GM18505 (cell line): ENCODE results near the gene KRT77.

Source experiments
- ATAC-seq: cut with Tn5 transposase; IDR thresholded peaks from one replicate; pipeline ENCODE4 v1.9.1; 2021; ENCODE audit not compliant: unreplicated experiment
- POLR2A ChIP-seq: IDR thresholded peaks from 4 replicates; pipeline ENCODE4 v1.6.1; 2011; ENCODE audit warnings: borderline replicate concordance; ENCODE audit not compliant: insufficient read depth, insufficient read length; ENCODE audit errors: extremely low read depth

The KRT77 gene

GRCh38 chr12:52685406-52685890, 17.9 kb downstream of the KRT77 start:
- ATAC-seq = no peak
- no peak for TF ChIP-seq POLR2A

DNA sequence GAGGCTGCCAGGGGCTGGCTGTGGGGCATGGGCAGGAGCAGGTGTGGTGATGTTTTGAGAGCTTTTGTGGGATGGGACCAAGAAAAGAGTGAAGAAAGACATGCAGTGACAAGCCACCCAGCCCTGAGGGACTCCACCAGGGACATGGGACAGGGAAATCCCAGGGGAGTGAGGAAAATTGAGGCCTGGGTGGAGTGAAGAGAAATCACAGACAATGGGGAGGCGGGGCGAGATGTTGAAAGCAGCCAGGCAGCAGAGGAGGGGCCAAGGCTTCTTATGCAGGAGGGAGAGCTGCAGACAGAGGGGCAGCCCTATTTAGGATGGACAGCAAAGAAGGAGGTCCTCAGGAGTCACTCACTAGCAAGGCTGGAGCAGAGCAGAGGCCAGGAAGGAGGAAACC, 18.9 kb downstream of the KRT77 start:
- ATAC-seq = no peak

GRCh38 chr12:52683575-52684300, 19.6 kb downstream of the KRT77 start:
- ATAC-seq = no peak
- TF ChIP-seq POLR2A = no peak

More for the DNA sequence above, 18.9 kb downstream of the KRT77 start:
- no peak for TF ChIP-seq POLR2A

DNA sequence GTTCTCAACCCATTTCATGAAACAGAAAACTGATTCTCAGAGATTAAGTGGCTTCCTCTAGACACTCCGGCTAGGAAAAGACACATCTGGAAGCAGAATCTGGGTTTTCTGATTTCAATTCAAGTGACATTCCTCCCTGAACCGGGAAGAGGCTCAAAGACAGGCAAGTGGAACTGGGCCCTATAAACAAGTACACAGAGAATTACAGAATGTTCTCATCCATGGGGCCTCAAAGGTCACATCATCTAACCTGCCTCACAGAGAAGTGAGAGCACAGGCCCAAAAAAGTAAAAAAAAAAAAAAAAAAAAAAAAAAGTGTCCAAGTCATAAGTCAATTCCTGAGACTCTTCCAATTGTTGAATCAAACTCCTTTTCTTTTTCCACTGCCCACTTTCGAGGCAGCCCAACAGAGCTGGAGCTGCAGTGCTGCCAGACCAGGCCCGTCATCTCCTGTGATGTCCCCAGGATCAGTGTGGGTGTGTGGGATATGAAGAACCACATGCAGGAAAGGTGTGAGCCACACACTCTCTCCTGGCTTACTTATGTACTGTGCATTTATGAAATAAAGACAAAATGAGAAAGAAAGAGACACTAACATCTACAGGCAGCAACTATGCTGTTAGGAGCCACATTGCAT, 20.3 kb downstream of the KRT77 start:
- TF ChIP-seq POLR2A = no peak
- no peak for ATAC-seq

- TF ChIP-seq POLR2A = no peak
Observed at GRCh38 chr12:52682381-52682660, 21.0 kb downstream of the KRT77 start.

DNA sequence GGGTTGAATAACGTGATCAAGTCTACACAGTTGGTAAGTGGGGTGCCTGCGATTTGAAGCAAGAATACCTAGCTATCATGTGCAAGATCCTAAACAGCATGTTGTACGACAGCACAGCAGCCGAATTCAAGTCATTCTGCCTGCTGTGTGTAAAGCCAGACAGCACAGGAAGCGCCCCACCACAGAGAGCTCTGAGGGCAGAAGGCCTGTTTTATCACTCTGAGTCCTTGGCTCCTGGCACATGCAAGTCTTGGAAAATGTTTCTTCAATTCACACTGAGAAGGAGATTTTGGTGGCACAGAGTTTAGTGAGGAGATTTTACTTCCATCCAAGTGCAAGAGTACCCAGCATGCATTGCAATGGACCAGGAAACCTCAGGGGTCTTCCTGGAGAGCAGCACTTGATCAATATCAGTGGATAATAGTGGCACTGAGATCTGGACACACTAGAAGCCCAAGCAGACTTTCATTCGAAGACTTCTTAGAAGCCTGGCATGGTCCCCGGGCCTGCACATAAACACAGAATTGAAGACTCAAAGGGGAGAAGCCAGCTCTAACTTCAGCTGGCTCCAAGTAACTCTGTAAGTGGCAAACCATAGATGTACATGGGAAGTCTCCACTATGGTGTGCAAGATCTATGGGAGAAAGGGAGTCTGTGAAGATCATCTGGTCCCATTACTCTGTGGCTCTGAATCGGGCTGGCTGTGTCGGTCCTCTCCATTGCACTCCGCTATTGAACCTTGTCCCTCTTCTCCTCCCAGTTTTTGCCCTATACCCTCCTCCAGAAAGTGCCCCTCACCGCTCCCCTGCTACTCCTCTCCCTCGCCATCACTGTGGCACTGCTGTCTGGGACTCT, 21.6 kb downstream of the KRT77 start:
- no peak for TF ChIP-seq POLR2A
- ATAC-seq = no peak

More at GRCh38 chr12:52682381-52682660, 21.0 kb downstream of the KRT77 start:
- no peak for ATAC-seq

DNA sequence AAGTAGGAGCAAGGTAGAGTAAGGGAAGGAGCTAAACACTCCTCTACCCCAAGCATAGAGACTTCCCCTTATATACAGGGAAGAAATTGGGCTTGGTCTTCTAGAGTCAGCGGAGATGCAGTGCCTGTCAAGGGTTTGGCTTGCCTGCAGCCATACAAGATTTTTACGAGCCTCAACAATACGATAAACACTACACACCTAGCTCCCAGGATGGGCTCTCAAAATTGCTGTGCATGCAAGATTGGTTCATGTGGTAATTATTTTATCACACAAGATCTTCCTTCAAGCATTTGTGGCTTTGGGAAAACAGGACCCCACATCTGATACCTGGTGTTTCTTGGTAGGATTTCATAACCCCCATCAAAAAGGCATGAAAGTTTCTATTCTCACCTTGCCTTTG, 23.0 kb downstream of the KRT77 start, which contains the start of gene KRT1:
Gene KRT1 (minus strand): TSS at position 45 of the 400 bp plus-strand sequence. CDS start 59 bp downstream, outside the sequence.
- ATAC-seq = no peak
- no peak for TF ChIP-seq POLR2A

GRCh38 chr12:52679875-52680274, 23.4 kb downstream of the KRT77 start:
- no peak for ATAC-seq
- no peak for TF ChIP-seq POLR2A

DNA sequence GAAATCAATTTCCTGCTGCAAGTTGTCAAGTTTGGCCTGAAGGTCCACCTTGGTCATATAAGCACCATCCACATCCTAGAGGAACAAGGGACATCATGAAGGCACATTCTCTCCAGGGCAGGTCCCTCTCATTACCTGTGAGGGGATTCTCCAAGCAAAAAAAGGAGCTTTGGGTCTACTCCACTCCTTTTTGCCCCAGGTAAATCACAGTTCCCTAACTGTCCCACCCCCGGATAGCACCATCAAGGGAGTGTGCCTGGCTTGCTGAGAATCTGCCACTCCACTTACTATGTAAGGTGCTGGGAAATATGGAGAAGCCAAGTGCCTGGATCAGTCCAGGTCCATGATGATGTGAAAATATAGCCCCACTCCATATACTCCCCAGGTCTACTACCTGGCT, 25.7 kb downstream of the KRT77 start:
- TF ChIP-seq POLR2A = no peak
- no peak for ATAC-seq

DNA sequence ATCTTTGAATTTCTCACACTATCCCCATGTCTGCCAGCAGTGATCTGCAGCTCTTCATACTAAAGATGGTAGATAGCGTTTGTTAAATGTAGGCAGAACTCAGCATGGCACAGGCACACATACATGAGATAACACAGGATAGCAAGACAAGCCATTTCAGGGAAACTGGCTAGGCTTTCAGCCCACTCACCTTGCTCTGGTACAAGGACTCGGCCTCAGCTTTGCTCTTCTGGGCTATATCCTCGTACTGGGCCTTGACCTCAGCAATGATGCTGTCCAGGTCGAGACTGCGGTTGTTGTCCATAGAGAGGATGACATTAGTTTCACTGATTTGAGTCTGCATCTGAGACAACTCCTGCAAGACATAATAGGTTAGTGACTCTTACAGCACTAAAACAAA, 26.2 kb downstream of the KRT77 start:
- no peak for ATAC-seq
- no peak for TF ChIP-seq POLR2A

- no peak for ATAC-seq
- TF ChIP-seq POLR2A = no peak
Observed at GRCh38 chr12:52676163-52676562, 27.2 kb downstream of the KRT77 start.

DNA sequence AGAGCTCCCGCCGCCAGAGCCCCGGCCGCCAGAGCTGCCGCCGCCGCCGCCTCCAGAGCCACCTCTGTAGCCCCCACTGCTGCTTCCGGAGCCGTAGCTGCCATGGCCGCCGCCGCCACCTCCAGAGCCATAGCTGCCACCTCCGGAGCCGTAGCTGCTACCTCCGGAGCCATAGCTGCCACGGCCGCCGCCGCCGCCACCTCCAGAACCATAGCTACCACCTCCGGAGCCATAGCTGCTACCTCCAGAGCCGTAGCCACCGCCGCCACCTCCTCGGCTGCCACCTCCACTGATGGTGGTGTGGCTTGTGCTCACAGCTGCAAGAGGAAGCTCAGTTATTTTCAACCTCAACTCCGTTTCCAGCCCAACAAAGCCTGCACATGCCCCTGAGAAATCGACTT, 28.0 kb downstream of the KRT77 start:
- no peak for TF ChIP-seq POLR2A
- no peak for ATAC-seq

DNA sequence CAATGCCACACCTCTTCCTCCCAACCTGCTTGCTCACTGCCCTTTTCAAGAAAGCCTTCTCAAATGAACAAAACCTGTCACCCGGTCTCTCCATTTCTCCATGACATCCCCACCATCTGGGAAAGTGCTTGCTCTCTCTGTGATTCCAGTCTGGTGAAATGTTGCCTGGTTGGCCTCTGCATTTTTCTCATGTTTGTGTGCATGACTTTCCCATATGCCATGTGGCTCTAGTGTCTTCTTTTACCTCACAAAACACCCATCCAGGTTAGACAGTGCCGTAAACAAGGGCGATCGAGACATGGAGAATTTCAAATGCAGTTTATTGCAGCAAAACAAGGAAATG, 28.9 kb downstream of the KRT77 start:
- no peak for TF ChIP-seq POLR2A
- ATAC-seq = no peak

- no peak for ATAC-seq
- no peak for TF ChIP-seq POLR2A
Observed at GRCh38 chr12:52673713-52674432, 29.5 kb downstream of the KRT77 start.

- TF ChIP-seq POLR2A = no peak
- no peak for ATAC-seq
Observed at GRCh38 chr12:52673217-52673616, 30.1 kb downstream of the KRT77 start.
